ENCODE data around the gene DNAJC12.

Gene DNAJC12

GRCh38 chr10:67789769-67790168 is 48.2 kb downstream of the DNAJC12 start:
- Histone ChIP-seq H3K4ac (ENCODE audit: low read depth in 1 of 2, low read length in 2 of 2) (no peak overlapping the region), H3K9me3 (ENCODE audit: control insufficient read depth, low read length) (no peaks in the 10 kb centered on the region), H2BK15ac (ENCODE audit: low read depth, poor library complexity, severe bottlenecking) (no peak overlapping the region), H3K4me2 (ENCODE audit: low read length, poor library complexity, severe bottlenecking) (no peak overlapping the region), H3K9ac (ENCODE audit: low read length) (no peak overlapping the region), H3K14ac (ENCODE audit: low read length in 2 of 2) (no peak overlapping the region), H2BK5ac (ENCODE audit: low read depth, low read length, poor library complexity, severe bottlenecking) (no peak overlapping the region), H2BK12ac (ENCODE audit: low read length in 2 of 2) (no peak overlapping the region), H3K27ac (ENCODE audit: low read length, poor library complexity, severe bottlenecking) (no peak overlapping the region), H3K4me1 (ENCODE audit: control insufficient read depth, insufficient read depth, low read depth, low read length) (peaks cover 3% of the 10 kb centered on the region), H2AK5ac (ENCODE audit: low read length, severe bottlenecking) (no peak overlapping the region), H3K4me3 (ENCODE audit: insufficient read depth in 1 of 2, low read depth in 1 of 2, low read length in 2 of 2) (no peak overlapping the region), H2BK120ac (ENCODE audit: low read depth, low read length) (no peak overlapping the region), H3K23ac (ENCODE audit: low read length in 2 of 2) (no peak overlapping the region), H4K8ac (ENCODE audit: low read length) (no peak overlapping the region), H4K91ac (ENCODE audit: low read length) (no peak overlapping the region), H3K27me3 (ENCODE audit: control insufficient read depth in 1 of 2, insufficient read depth in 1 of 2, low read length in 2 of 2) (no peaks in the 10 kb centered on the region), H2AFZ (ENCODE audit: low read depth, low read length) (no peak overlapping the region), H3K36me3 (ENCODE audit: control insufficient read depth in 1 of 2, insufficient read depth in 2 of 2, low read depth in 1 of 2, low read length in 2 of 2) (no peaks in the 10 kb centered on the region), H3K18ac (ENCODE audit: low read depth in 1 of 2, low read length in 2 of 2) (no peak overlapping the region), H3K79me1 (replicated peaks; ENCODE audit: low read length, poor library complexity, severe bottlenecking) (no peaks in the 10 kb centered on the region)
- no CpG with 5 or more reads among the region's 2 CpGs for WGBS
- no peak for DNase-seq

- Histone ChIP-seq H3K18ac (ENCODE audit: low read depth in 1 of 2, low read length in 2 of 2) (no peak overlapping the region), H2BK12ac (ENCODE audit: low read length in 2 of 2) (no peak overlapping the region), H2BK15ac (ENCODE audit: low read depth, poor library complexity, severe bottlenecking) (no peak overlapping the region), H2BK120ac (ENCODE audit: low read depth, low read length) (no peak overlapping the region), H3K4me1 (ENCODE audit: control insufficient read depth, insufficient read depth, low read depth, low read length) (peaks cover 3% of the 10 kb centered on the region), H2AFZ (ENCODE audit: low read depth, low read length) (no peak overlapping the region), H3K79me1 (replicated peaks; ENCODE audit: low read length, poor library complexity, severe bottlenecking) (no peaks in the 10 kb centered on the region), H3K27ac (ENCODE audit: low read length, poor library complexity, severe bottlenecking) (no peak overlapping the region), H4K8ac (ENCODE audit: low read length) (no peak overlapping the region), H3K9ac (ENCODE audit: low read length) (no peak overlapping the region), H3K27me3 (ENCODE audit: control insufficient read depth in 1 of 2, insufficient read depth in 1 of 2, low read length in 2 of 2) (no peaks in the 10 kb centered on the region), H3K23ac (ENCODE audit: low read length in 2 of 2) (no peak overlapping the region), H2AK5ac (ENCODE audit: low read length, severe bottlenecking) (no peak overlapping the region), H4K91ac (ENCODE audit: low read length) (no peak overlapping the region), H3K4me2 (ENCODE audit: low read length, poor library complexity, severe bottlenecking) (peak overlapping the region; percentile 29), H3K14ac (ENCODE audit: low read length in 2 of 2) (no peak overlapping the region), H3K9me3 (ENCODE audit: control insufficient read depth, low read length) (no peaks in the 10 kb centered on the region), H3K4ac (ENCODE audit: low read depth in 1 of 2, low read length in 2 of 2) (no peak overlapping the region), H3K36me3 (ENCODE audit: control insufficient read depth in 1 of 2, insufficient read depth in 2 of 2, low read depth in 1 of 2, low read length in 2 of 2) (no peaks in the 10 kb centered on the region), H2BK5ac (ENCODE audit: low read depth, low read length, poor library complexity, severe bottlenecking) (no peak overlapping the region), H3K4me3 (ENCODE audit: insufficient read depth in 1 of 2, low read depth in 1 of 2, low read length in 2 of 2) (no peak overlapping the region)
- 22% methylated on average over 12 of the region's 15 CpGs for WGBS
- DNase-seq = no peak
Measured at GRCh38 chr10:67788028-67788886, 49.7 kb downstream of the DNAJC12 start.

- no peak overlapping the region for H4K91ac ChIP-seq (ENCODE audit: low read length)
- H3K4me3 ChIP-seq (ENCODE audit: insufficient read depth in 1 of 2, low read depth in 1 of 2, low read length in 2 of 2) = no peak overlapping the region
- no peak overlapping the region for H3K14ac ChIP-seq (ENCODE audit: low read length in 2 of 2)
- no peaks in the 10 kb centered on the region for H3K36me3 ChIP-seq (ENCODE audit: control insufficient read depth in 1 of 2, insufficient read depth in 2 of 2, low read depth in 1 of 2, low read length in 2 of 2)
- DNase-seq = no peak
- no peak overlapping the region for H3K27ac ChIP-seq (ENCODE audit: low read length, poor library complexity, severe bottlenecking)
- H4K8ac ChIP-seq (ENCODE audit: low read length) = no peak overlapping the region
- no peak overlapping the region for H2BK5ac ChIP-seq (ENCODE audit: low read depth, low read length, poor library complexity, severe bottlenecking)
- no peaks in the 10 kb centered on the region for H3K9me3 ChIP-seq (ENCODE audit: control insufficient read depth, low read length)
- H2AFZ ChIP-seq (ENCODE audit: low read depth, low read length) = no peak overlapping the region
- no peak overlapping the region for H2BK12ac ChIP-seq (ENCODE audit: low read length in 2 of 2)
- 88% methylated on average over 1 of the region's 1 CpG for WGBS
- no peak overlapping the region for H2AK5ac ChIP-seq (ENCODE audit: low read length, severe bottlenecking)
- no peaks in the 10 kb centered on the region for H3K79me1 ChIP-seq (replicated peaks; ENCODE audit: low read length, poor library complexity, severe bottlenecking)
- H3K23ac ChIP-seq (ENCODE audit: low read length in 2 of 2) = no peak overlapping the region
- H3K4me1 ChIP-seq (ENCODE audit: control insufficient read depth, insufficient read depth, low read depth, low read length) = peaks cover 3% of the 10 kb centered on the region
- H3K4me2 ChIP-seq (ENCODE audit: low read length, poor library complexity, severe bottlenecking) = no peak overlapping the region
- no peak overlapping the region for H3K18ac ChIP-seq (ENCODE audit: low read depth in 1 of 2, low read length in 2 of 2)
- H3K9ac ChIP-seq (ENCODE audit: low read length) = no peak overlapping the region
- peaks cover 7 to 10% of the 10 kb centered on the region in 2 experiments for H3K27me3 ChIP-seq (ENCODE audit: control insufficient read depth in 1 of 2, insufficient read depth in 1 of 2, low read length in 2 of 2)
- H2BK15ac ChIP-seq (ENCODE audit: low read depth, poor library complexity, severe bottlenecking) = no peak overlapping the region
- H3K4ac ChIP-seq (ENCODE audit: low read depth in 1 of 2, low read length in 2 of 2) = no peak overlapping the region
- no peak overlapping the region for H2BK120ac ChIP-seq (ENCODE audit: low read depth, low read length)
Measured at GRCh38 chr10:67785098-67785497, 52.9 kb downstream of the DNAJC12 start.

GRCh38 chr10:67784474-67784873 is 53.5 kb downstream of the DNAJC12 start:
- Histone ChIP-seq H2BK15ac (ENCODE audit: low read depth, poor library complexity, severe bottlenecking) (no peak overlapping the region), H2AK5ac (ENCODE audit: low read length, severe bottlenecking) (no peak overlapping the region), H2BK5ac (ENCODE audit: low read depth, low read length, poor library complexity, severe bottlenecking) (no peak overlapping the region), H3K79me1 (replicated peaks; ENCODE audit: low read length, poor library complexity, severe bottlenecking) (no peaks in the 10 kb centered on the region), H3K9ac (ENCODE audit: low read length) (no peak overlapping the region), H3K4me1 (ENCODE audit: control insufficient read depth, insufficient read depth, low read depth, low read length) (peaks cover 3% of the 10 kb centered on the region), H2AFZ (ENCODE audit: low read depth, low read length) (no peak overlapping the region), H3K18ac (ENCODE audit: low read depth in 1 of 2, low read length in 2 of 2) (no peak overlapping the region), H3K9me3 (ENCODE audit: control insufficient read depth, low read length) (no peaks in the 10 kb centered on the region), H3K23ac (ENCODE audit: low read length in 2 of 2) (no peak overlapping the region), H4K91ac (ENCODE audit: low read length) (no peak overlapping the region), H3K4me3 (ENCODE audit: insufficient read depth in 1 of 2, low read depth in 1 of 2, low read length in 2 of 2) (no peak overlapping the region), H2BK12ac (ENCODE audit: low read length in 2 of 2) (no peak overlapping the region), H3K14ac (ENCODE audit: low read length in 2 of 2) (no peak overlapping the region), H3K4ac (ENCODE audit: low read depth in 1 of 2, low read length in 2 of 2) (no peak overlapping the region), H3K27me3 (ENCODE audit: control insufficient read depth in 1 of 2, insufficient read depth in 1 of 2, low read length in 2 of 2) (peaks cover 7 to 10% of the 10 kb centered on the region in 2 experiments), H4K8ac (ENCODE audit: low read length) (no peak overlapping the region), H3K4me2 (ENCODE audit: low read length, poor library complexity, severe bottlenecking) (no peak overlapping the region), H3K36me3 (ENCODE audit: control insufficient read depth in 1 of 2, insufficient read depth in 2 of 2, low read depth in 1 of 2, low read length in 2 of 2) (no peaks in the 10 kb centered on the region), H3K27ac (ENCODE audit: low read length, poor library complexity, severe bottlenecking) (no peak overlapping the region), H2BK120ac (ENCODE audit: low read depth, low read length) (no peak overlapping the region)
- no peak for DNase-seq
- 31% methylated on average over 3 of the region's 3 CpGs for WGBS

Measured in mesenchymal stem cell (in vitro differentiated cells and primary cell).